ENCODE measurements around the gene POTEM. TPM values are rescaled to one million over a fixed set of nuclear protein-coding genes. Genes with fewer than 3 reads are reported as not detected.
"Not testable (repeated sequence)": the region's sequence is repeated elsewhere in the genome, so short reads cannot be mapped to it uniquely, and the experiment has no call there.

Gene POTEM
- total RNA-seq, result not detected

DNA sequence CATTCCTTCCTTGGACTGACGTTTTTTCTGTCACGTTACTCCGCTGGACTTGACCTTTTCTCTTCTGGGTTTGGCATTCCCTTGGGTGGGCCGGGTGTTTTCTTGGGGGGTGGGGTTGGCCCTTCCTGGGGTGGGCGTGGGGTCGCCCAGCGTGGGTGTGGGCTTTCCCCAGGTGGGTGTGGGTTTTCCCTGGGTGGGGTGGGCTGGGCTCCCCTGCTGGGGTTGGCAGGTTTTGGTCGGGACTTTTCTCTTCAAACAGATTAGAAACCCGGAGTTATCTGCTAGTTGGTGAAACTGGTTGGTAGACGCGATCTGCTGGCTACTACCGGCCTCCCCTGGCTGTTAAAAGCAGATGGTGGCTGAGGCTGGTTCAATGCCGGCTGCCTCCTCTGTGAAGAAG is at the start of gene POTEM:
TSS of gene POTEM (plus strand) at position 301 of the 400 bp plus-strand sequence. CDS start at position 353, 52 bp downstream.
- not testable (repeated sequence) for DNase-seq

DNA sequence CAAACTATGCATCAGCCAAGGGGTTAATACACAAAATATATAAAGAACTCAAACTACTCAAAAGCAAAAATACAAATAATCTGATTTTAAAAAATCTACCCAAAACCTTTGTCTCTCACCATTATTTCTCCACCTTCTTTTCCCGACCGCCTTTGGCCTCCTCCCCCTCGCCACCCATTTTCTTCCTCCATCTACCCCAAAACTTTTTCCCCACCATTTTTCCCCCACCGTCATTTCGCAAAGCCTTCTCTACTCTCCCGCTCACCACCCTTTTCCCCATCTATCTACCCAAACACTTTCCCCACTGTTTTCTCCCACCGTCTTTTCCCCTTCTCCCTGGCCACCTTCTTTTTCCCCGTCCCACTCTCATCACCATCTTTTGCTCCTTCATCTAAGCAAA is 48.9 kb upstream of the POTEM start:
- DNase-seq, result not testable (repeated sequence)

DNA sequence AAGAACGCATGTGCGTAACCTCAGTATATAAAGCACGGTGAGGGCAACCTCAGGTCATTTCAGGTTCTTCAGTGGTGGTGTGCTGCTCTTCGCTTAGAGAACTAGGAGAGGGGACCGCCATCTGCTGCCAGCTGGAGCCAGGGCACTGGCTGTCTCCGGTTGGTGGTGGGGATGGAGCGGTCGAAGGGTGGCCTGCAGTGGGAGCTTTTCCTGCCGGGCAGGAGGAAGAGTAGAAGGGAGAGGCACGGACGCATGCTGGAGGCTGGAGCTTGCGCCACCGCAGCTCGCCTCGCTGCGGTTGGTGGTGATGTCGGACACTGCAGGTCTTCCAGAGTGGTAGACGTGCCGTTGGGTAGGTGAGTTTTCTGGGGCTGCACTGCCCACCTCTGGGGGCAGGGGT is 47.2 kb upstream of the POTEM start:
- DNase-seq, result not testable (repeated sequence)

DNA sequence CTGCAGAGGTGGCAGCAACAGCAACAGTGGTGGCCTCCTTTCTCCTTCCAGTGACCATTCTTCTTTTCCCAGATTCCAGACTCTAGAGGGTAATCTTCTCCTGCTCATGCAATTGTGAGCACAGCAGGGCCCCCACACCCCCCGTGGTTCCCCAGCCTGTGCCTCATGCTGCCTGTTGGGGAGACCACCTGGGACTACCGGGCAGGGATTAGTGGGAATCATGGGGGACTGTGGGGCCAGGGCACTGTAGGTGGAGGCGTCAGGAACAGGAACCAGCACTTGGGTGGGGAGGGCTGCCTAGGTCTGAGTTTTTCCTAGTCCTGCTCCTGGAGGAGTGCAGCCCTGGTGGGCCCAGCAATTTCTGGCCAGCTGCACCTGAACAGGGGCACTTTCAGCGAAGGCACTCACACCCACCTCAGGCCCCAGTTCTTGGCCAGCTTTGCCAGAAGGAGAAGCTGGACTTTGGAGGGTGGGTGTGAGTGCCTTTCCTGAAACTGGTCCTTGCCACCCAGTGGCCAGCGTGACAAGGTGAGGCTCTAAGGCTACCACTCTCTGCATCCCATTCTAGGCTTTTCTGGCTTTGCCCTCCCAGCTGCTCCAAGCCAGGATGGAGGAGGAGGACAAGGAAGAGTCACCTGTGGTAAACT is 46.1 kb upstream of the POTEM start:
- DNase-seq, result not testable (repeated sequence)

DNA sequence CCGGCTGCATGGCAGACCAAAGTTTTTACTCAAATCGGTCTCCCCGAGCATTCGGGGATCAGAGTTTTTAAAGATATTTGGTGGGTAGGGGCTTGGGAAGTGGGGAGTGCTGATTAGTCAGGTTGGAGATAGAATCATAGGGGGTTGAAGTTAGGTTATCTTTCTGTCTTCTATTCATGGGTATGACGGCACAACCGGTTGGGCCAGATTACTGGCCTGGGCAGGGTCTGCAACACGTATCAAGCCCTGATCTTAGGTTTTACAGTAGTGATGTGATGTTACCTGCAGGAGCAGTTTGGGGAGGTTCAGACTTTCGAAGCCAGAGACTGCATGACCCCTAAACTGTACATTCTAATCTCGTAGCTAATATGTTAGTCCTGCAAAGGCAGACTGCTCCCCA is 30.4 kb upstream of the POTEM start:
- not testable (repeated sequence) for DNase-seq

DNA sequence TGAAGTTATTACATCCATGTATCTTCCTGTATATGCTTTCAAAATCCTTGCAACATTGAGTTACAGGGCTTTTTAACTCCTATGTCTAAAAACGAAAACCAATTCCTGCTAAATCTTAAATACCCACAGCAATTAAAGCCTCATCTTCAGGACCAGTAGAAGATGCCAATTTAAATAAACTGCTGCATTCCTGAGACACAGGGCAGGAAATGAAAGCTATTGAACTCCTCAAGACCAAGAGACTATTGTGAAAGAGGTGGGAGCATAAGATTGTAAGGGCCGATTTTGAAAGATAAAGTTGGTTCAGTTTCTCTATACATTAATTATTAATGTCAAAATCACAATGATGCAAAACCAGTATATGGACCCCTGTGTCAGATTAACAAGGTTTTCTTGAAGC is 28.5 kb upstream of the POTEM start:
- DNase-seq, result not testable (repeated sequence)

DNA sequence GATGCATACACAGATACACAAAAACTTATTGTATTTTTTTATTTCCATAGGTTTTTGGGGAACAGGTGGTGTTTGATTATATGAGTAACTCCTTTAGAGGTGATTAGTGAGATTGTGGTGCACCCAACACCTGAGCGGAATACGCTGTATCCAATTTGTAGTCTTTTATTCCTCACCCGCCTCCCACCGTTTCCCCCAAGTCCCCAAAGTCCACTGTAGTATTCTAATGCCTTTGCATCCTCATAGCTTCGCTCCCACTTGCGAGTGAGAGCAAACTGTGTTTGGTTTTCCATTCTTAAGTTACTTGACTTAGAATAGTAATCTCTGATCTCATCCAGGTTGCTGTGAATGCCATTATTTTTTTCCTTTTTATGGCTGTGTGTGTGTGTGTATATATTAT is 17.3 kb upstream of the POTEM start:
- not testable (repeated sequence) for DNase-seq

DNA sequence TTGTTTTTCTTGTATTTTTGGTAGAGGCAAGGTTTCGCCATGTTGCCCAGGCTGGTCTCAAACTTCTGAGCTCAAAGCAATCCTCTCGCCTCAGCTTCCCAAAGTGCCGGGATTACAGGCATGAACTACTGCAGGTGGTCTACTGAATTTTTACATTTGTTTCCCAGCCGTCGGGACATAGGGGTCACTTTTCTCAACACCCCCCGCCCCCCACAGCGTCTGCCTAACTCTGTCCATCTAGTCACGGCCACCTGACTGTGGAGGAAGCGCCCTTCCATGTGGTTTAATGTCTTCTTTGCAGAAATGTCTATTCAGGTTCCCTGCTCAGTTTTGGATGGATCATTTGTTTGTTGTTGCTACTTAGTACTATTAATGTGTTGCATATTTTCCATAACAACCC is 14.1 kb upstream of the POTEM start:
- DNase-seq, result not testable (repeated sequence)

DNA sequence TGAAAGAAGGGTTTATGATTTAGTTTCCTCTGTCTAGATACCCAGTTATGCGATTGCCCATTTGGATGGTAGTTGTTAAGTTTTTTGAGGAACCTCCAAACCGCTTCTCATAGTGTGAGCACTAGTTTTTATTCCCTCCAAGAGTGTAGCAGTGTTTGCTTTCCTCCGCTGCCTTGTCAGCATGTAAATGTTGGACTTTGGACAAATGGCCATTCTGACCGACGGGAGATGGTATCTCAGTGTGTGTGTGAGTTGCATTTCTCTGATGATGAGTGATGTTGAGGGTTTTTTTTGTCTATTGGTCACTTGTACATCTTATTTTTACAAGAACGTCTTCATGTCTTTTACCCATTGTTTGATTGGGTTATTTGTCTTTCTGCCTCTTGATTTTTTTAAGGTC is 11.4 kb upstream of the POTEM start:
- not testable (repeated sequence) for DNase-seq

DNA sequence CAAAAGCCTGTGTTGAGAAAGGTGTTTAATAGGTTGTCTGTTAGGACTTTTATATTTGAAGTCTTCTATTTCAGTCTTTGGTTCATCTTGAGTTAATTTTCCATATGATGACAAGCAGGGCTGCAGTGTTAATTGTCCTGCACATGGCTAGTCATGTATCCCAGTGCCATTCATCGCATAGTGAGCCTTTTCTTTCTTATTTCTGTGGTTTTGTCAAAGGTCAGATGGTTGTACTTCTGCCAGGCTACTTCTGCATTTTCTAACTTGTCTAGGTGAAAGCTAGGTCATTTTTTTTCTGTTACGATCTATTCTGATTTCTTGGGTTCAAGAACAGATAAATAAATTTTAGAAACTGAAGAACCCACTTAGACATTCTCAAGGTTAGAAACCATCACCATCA is 5.7 kb upstream of the POTEM start:
- DNase-seq, result not testable (repeated sequence)

DNA sequence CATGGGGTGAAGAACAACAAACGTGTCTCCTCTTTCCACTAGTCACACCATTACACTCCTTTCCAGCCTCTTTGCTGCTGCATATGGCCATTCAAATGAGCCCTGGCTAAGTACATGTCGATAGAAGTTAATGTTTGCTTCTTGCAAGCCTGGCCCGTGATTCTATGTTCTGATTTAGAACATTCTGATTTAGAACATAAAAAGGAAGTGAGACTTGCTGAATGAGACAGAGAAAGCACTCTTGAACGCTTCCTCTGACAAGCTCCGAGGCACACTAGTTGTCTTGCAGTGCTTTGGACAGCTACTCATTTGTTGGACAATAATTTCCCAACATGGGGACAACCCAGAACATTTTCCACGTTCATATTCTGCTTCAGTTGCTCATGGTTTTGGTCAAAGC is 5.1 kb upstream of the POTEM start:
- DNase-seq, result not testable (repeated sequence)

DNA sequence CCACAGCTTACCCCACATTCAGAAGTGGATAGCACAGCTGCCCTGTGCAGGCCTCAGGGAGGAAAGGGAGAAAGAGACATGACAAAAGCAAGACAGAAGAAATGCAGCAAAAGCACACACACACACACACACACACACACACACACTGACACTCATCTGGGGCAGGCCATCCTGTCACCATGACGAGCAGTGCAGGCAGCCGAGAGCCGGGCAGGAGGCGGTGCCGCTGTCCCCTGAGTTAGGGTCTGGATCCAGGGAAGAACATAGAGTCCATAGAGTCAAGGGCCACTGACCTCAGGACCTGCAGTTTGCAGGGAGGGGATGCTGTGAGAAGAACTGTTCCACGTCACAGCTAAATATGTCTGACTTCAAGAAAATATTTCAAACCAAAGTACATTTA is 4.0 kb upstream of the POTEM start:
- DNase-seq, result not testable (repeated sequence)

DNA sequence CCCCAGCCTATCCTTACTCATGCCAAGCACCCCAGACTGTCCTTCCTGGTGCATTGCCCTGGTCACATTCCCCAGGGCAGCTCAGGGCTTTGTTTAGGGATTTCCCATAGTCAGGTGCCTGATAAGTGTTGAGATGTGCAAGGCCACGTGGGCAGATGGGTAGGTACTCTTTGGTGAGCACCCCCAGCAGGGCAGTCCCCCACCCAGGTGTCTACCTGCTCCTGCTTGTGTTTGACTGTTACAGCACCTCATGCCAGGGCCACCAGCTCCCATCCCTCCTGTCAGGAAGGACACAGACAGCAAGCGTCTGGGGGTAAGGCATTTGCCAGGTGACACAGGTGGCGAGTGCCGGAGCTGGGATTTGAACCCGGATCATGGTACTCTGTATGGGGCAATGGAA is 2.4 kb upstream of the POTEM start:
- DNase-seq, result not testable (repeated sequence)

DNA sequence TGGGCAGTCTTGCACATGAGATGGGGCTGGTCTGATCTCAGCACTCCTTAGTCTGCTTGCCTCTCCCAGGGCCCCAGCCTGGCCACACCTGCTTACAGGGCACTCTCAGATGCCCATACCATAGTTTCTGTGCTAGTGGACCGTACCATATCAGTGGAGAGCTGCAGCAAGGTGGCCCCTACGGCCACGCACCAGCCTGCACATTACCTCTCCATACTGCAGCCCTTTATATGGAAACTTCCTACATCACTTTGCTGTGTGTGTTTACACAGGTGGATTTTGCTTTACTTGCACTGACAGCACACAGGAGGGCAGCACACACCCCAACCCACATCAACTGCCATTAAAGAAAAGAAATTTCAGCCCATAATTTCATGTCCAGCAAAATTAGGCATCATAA is 35.3 kb downstream of the POTEM start:
- not testable (repeated sequence) for DNase-seq

DNA sequence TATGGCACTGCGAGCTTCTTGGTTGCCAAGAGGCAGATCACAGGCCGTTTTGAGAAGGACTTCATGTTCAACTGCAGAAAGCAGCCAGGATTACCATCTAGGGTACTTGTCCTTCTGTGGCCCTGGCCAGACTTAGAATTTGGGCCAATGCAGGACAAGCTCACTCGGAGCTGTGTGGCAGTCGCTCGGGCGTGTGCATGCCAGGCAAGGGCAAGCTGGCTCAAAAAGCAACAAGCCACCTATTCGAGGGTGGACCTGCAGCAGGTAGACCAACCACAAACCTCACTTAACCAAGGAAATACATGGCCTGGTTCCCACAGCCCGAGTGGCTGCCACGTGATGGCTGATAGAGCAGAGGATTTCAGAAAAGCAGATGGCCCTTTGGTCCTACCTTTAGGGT is 39.3 kb downstream of the POTEM start:
- not testable (repeated sequence) for DNase-seq

DNA sequence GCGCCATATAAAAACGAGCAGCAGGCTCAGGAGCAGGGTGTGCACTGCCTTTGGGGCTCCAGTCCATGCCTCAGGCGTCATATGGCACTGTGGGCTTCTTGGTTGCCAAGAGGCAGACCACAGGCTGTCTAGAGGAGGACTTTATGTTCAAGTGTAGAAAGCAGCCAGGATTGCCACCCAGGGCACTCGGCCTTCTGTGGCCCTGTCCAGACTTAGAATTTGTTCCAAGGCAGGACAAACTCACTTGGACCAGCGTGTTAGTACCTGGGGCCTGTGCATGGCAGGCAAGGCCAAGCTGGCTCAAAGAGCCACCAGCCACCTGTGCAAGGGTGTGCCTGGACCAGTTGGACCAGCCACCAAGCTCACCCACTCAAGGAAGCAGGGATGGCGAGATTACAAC is 40.4 kb downstream of the POTEM start:
- DNase-seq, result not testable (repeated sequence)

DNA sequence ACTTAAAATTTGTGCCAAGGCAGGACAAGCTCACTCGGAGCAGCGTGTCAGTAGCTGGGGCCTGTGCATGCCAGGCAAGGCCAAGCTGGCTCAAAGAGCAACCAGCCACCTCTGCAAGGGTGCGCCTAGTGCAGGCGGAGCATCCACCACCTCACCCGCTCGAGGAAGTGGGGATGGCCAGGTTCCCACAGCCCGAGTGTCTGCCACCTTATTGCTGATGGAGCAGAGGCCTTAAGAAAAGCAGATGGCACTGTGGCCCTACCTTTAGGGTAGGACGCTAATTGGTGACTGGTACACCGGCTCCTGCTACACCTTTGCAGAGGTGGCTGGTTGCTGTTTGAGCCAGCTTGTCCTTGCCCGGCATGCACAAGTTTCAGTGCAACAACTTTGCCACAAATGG is 43.8 kb downstream of the POTEM start:
- not testable (repeated sequence) for DNase-seq

DNA sequence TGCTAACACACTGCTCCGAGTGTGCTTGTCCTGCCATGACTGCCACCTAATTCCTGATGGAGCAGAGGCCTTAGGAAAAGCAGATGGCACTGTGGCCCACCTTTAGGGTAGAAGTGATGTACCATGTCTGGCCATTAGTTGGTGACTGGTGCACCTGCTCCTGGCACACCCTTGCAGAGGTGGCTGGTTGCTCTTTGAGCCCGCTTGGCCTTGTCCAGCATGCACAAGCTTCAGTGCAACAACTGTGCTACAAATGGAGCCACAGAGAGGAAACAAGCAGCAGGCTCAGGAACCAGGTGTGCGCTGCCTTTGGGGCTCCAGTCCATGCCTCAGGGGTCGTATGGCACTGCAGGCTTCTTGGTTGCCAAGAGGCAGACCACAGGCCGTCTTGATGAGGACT is 44.5 kb downstream of the POTEM start:
- DNase-seq, result not testable (repeated sequence)

DNA sequence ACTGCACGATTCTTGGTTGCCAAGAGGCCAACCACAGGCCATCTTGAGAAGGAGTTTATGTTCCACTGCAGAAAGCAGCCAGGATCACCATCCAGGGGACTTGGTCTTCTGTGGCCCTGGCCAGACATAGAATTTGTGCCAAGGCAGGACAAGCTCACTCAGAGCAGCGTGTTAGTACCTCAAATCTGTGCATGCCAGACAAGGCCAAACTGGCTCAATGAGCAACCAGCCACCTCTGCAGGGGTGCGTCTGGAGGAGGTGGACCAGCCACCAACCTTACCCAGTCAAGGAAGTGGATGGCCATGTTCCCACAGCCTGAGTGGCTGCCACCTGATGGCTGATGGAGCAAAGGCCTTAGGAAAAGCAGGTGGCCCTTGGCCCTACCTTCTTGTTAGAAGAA is 48.0 kb downstream of the POTEM start:
- DNase-seq, result not testable (repeated sequence)

DNA sequence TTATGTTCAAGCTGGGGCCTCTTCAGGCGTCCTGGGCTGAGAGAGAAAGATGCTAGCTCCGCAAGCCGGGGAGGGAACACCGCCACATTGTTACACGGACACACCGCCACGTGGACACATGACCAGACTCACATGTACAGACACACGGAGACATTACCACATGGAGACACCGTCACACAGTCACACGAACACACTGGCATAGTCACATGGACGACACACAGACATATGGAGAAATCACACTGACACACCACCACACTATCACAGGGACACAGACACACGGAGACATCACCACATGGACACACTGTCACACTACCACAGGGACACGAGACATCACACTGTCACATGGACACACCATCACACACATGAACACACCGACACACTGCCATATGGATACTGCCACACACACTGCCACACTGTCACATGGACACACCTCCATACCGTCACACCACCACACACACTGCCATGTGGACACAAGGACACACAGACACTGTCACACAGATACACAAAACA is 57.9 kb downstream of the POTEM start:
- DNase-seq, result not testable (repeated sequence)

DNA sequence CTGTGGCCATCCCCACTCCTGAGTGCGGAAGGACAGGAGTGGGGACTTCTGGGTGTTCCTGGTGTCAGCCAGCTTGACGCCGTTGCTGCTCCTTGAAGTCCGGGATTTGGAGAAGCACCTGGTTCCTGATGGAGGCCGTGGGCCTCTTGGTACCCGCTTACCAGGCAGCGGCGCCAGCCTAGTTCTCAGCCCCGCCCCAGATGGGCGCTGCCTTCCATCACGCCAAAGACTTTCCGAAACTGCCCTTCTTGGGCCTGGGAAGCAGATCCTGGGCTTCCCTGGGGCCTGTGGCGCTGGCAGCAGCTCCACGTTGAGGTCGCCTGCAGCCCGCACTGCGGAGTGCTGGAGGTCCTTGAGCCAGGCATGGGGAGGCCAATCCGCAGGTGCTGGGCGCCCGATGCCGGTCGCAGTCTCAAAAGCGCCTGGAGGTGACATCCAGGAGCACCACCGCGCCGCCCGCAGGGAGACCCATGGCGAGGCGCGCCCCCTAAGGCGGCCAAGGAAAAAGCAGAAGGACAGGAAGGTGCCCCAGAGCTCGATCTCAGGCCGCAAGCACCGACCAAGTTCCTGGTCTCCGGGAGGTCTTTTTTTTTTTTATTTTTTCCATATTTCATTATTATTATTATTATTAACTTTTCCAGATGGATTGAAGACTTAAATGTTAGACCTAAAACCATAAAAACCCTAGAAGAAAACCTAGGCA is 59.6 kb downstream of the POTEM start:
- not testable (repeated sequence) for DNase-seq

DNA sequence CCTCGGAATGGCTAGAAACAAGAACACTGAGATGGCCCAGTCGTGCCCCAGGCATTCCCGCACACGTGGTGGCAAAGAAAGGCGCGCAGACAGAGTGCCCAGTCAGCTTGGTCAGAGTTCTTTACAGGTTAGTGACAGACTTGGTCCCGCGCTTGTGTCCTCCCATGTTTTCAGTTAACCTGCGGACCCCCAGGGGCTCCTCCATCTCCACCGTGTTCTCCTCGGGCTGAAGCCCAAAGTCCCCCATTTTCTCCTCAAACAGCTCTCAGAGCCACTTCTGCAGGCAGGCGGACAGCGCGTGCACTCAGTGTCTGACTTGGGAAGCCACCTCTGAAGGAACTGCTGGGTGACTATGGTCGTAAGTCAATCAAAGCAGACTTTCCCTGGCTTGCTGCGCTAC is 60.7 kb downstream of the POTEM start:
- DNase-seq, result not testable (repeated sequence)

DNA sequence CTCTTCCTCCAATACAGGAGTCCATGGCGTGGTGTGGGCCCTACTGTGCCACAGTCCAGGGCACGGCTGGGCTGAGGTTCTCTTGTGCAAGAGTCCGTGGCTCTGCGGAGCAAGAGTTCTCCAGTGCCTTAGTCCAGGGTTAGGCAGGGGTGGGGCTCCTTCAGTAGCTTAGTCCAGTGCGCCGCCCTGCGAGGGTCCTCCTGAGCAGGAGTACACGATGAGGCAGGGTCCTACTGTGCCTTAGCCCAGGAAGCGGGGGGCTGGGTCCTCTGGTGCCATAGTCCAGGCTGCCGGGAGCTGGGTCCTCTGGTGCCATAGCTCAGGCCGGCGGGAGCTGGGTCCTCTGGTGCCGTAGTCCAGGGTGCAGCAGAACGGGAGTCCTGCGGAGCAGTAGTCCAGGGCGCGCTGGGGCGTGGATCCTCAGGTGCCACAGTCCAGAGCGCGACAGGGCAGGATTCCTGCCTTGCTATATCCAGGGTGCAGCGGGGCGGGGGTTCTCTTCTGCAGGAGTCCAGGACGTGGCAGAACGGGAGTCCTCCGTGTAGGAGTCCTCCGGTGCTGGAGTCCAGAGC is 69.7 kb downstream of the POTEM start:
- not testable (repeated sequence) for DNase-seq
